HepG2 (cell line): Measurements from ENCODE around the gene USP25.

Experiments
- ATF3 ChIP-seq: sonication (generic); formaldehyde crosslinking; IDR thresholded peaks from 2 replicates; pipeline ENCODE4 v1.4.0; 2020; ENCODE audit warnings: missing genetic modification reagents
- CC2D1A ChIP-seq: sonication (generic); formaldehyde crosslinking; IDR thresholded peaks from 2 replicates; pipeline ENCODE4 v1.8.1; 2023; ENCODE audit warnings: mild to moderate bottlenecking, missing genetic modification reagents
- CTCF ChIP-seq: sonication (generic); formaldehyde crosslinking; IDR thresholded peaks from 2 replicates; pipeline ENCODE4 v1.5.0; 2020; ENCODE audit warnings: mild to moderate bottlenecking, missing genetic modification reagents, moderate library complexity
- ERF ChIP-seq: IDR thresholded peaks from 2 replicates; pipeline ENCODE4 v1.6.1; 2018; ENCODE audit warnings: missing biosample characterization, missing genetic modification reagents
- GABPA ChIP-seq, 2 experiments: IDR thresholded peaks; 2 replicates each; pipeline ENCODE4 v1.6.1; 2011 to 2016; ENCODE audit warnings: low read depth in 2 of 2, low read length in 1 of 2, missing biosample characterization in 1 of 2, missing genetic modification characterization in 1 of 2
- IRF2 ChIP-seq: IDR thresholded peaks from 2 replicates; pipeline ENCODE4 v1.6.1; 2018; ENCODE audit warnings: missing genetic modification reagents, missing compliant biosample characterization
- IRF9 ChIP-seq: sonication (generic); formaldehyde crosslinking; IDR thresholded peaks from 2 replicates; pipeline ENCODE4 v1.8.0; 2022; ENCODE audit warnings: missing genetic modification reagents, mild to moderate bottlenecking, borderline replicate concordance
- KDM1A ChIP-seq: IDR thresholded peaks from 2 replicates; pipeline ENCODE4 v1.6.1; 2016; ENCODE audit warnings: missing compliant biosample characterization
- MXD1 ChIP-seq: sonication (generic); formaldehyde crosslinking; IDR thresholded peaks from 2 replicates; pipeline ENCODE4 v1.4.0; 2020; ENCODE audit warnings: mild to moderate bottlenecking, missing genetic modification reagents
- MYC ChIP-seq: sonication (generic); formaldehyde crosslinking; IDR thresholded peaks from 2 replicates; pipeline ENCODE4 v1.9.0; 2021; ENCODE audit warnings: missing genetic modification reagents, borderline replicate concordance
- NFRKB ChIP-seq: fragments of 450-650 bp; IDR thresholded peaks from 2 replicates; pipeline ENCODE4 v1.6.1; 2017
- PTBP1 ChIP-seq: fragments of 200-400 bp; formaldehyde crosslinking; IDR thresholded peaks from 2 replicates; pipeline ENCODE4 v1.6.1; 2018; ENCODE audit warnings: low read length, low read depth; ENCODE audit not compliant: poor library complexity, severe bottlenecking
- SMARCE1 ChIP-seq: fragments of 450-650 bp; IDR thresholded peaks from 2 replicates; pipeline ENCODE4 v1.6.1; 2017; ENCODE audit warnings: borderline replicate concordance
- USF2 ChIP-seq, 2 experiments: sonication (generic) in 1 of 2; formaldehyde crosslinking in 1 of 2; IDR thresholded peaks; 2 replicates each; pipeline versions ENCODE4 v1.5.1 to v1.6.1; 2011 to 2020; ENCODE audit warnings: borderline replicate concordance in 1 of 2, low read depth in 1 of 2, low read length in 1 of 2, mild to moderate bottlenecking in 1 of 2, missing genetic modification reagents in 1 of 2, moderate library complexity in 1 of 2

GRCh38 chr21:15804247-15805005 is 74.6 kb downstream of the USP25 start:
- TF ChIP-seq GABPA (IDR thresholded peaks at IDR 0.05; ENCODE audit: low read depth, low read length) (no peak), GABPA (CRISPR knock-in tag; IDR thresholded peaks at IDR 0.05; ENCODE audit: low read depth) (no peak), MYC (CRISPR knock-in tag) (no peak), KDM1A (CRISPR knock-in tag) (no peak), NFRKB (no peak), IRF9 (CRISPR knock-in tag) (no peak), CC2D1A (CRISPR knock-in tag) (no peak), CTCF (CRISPR knock-in tag) (no peak), ERF (CRISPR knock-in tag) (no peak), ATF3 (CRISPR knock-in tag) (no peak), IRF2 (CRISPR knock-in tag) (no peak), SMARCE1 (no peak), USF2 (IDR thresholded peaks at IDR 0.05; ENCODE audit: low read depth, low read length) (no peak), USF2 (CRISPR knock-in tag; IDR thresholded peaks at IDR 0.05; ENCODE audit: borderline replicate concordance) (no peak), MXD1 (CRISPR knock-in tag) (no peak), PTBP1 (no peak)
